Measurements from ENCODE around the gene FTSJ1. TPM values are rescaled to one million over a fixed set of nuclear protein-coding genes. Genes with fewer than 3 reads are reported as not detected.

FTSJ1 gene
- total and polyA plus RNA-seq, 2 experiments from 2014 or later: 42.8 to 76.3 TPM

- TF ChIP-seq ETS1 (IDR thresholded peaks at IDR 0.05) (no peak), EZH2 (IDR thresholded peaks at IDR 0.05; ENCODE audit: low read depth, unreplicated experiment) (no peak)
Observed at GRCh38 chrX:48489296-48489695, 13.3 kb downstream of the FTSJ1 start (continued).

GRCh38 chrX:48489892-48490291 lies 13.9 kb downstream of the FTSJ1 start:
- no peak overlapping the region for H3K27ac Mint-ChIP-seq
- H3K36me3 ChIP-seq (ENCODE audit: insufficient read depth): no peaks in the 10 kb centered on the region
- H3K4me1 Mint-ChIP-seq: no peaks in the 10 kb centered on the region
- ATAC-seq (no peak), DNase-seq (ENCODE audit: low spot score) (peak; percentile 1)
- H3K27me3 ChIP-seq (ENCODE audit: insufficient read depth): no peaks in the 10 kb centered on the region
- H3K4me3 ChIP-seq: no peak overlapping the region
- no peak overlapping the region for H3K27ac ChIP-seq (ENCODE audit: low read depth)
- H3K4me2 ChIP-seq: no peak overlapping the region
- no peak overlapping the region for H2AFZ ChIP-seq
- H3K36me3 Mint-ChIP-seq (ENCODE audit: low read depth): peaks cover 4% of the 10 kb centered on the region; the same call in 1 of the 3 replicates
- H3K9me3 Mint-ChIP-seq: no peaks in the 10 kb centered on the region
- no peak overlapping the region for H3K4me3 Mint-ChIP-seq
- no peaks in the 10 kb centered on the region for H3K27me3 Mint-ChIP-seq (ENCODE audit: insufficient read depth, low read depth, poor library complexity)
- no peaks in the 10 kb centered on the region for H3F3A ChIP-seq (replicated peaks; ENCODE audit: low read depth)
- no peaks in the 10 kb centered on the region for H4K20me1 ChIP-seq (replicated peaks; ENCODE audit: insufficient read depth)
- no peaks in the 10 kb centered on the region for H3K4me1 ChIP-seq (ENCODE audit: insufficient read depth)
- no peaks in the 10 kb centered on the region for H3K79me2 ChIP-seq (replicated peaks; ENCODE audit: insufficient read depth)
- H3K9me2 ChIP-seq (ENCODE audit: insufficient read depth): no peaks in the 10 kb centered on the region
- TF ChIP-seq CREB1 (CRISPR knock-in tag; IDR thresholded peaks at IDR 0.05; ENCODE audit: low read depth) (no peak), NANOG (IDR thresholded peaks at IDR 0.05; ENCODE audit: borderline replicate concordance) (no peak), ETS1 (IDR thresholded peaks at IDR 0.05) (no peak), POLR2AphosphoS5 (IDR thresholded peaks at IDR 0.05; ENCODE audit: low read depth) (no peak), JUNB (IDR thresholded peaks at IDR 0.05; ENCODE audit: unreplicated experiment) (no peak), ZNF114 (CRISPR knock-in tag; IDR thresholded peaks at IDR 0.05) (no peak), STAT1 (IDR thresholded peaks at IDR 0.05; ENCODE audit: unreplicated experiment) (no peak), CTCF (conservative IDR thresholded peaks at IDR 0.05; ENCODE audit: low read depth in 2 of 2) (no peak), ZNF331 (CRISPR knock-in tag; IDR thresholded peaks at IDR 0.05; ENCODE audit: low read depth) (no peak), REST (IDR thresholded peaks at IDR 0.05; ENCODE audit: unreplicated experiment) (no peak), ZNF462 (CRISPR knock-in tag; IDR thresholded peaks at IDR 0.05) (no peak), EZH2 (IDR thresholded peaks at IDR 0.05; ENCODE audit: low read depth, unreplicated experiment) (no peak)
